ENCODE data around the gene KRT76. TPM values are rescaled to one million over a fixed set of nuclear protein-coding genes. Genes with fewer than 3 reads are reported as not detected.

The KRT76 gene
- polyA plus RNA-seq, 1 of the 3 experiments (the other 2 are of a cell fraction), result not detected

GRCh38 chr12:52815676-52816588, 38.8 kb upstream of the KRT76 start:
- no peak for DNase-seq
- no peak overlapping the region for H3K4me2 ChIP-seq
- H3K27me3 ChIP-seq (ENCODE audit: insufficient read depth), result peaks cover 43% of the 10 kb centered on the region
- no peaks in the 10 kb centered on the region for H3K9me3 ChIP-seq
- H3K4me1 ChIP-seq (ENCODE audit: control insufficient read depth in 1 of 2, insufficient read depth in 2 of 2, low read depth in 1 of 2, low read length in 1 of 2), result no peaks in the 10 kb centered on the region
- POLR2A ChIA-PET, result no interaction called here
- H3K27ac ChIP-seq (ENCODE audit: low read depth in 2 of 2, low read length in 1 of 2), result no peak overlapping the region
- no peaks in the 10 kb centered on the region for H4K20me1 ChIP-seq (ENCODE audit: insufficient read depth)
- TF ChIP-seq EP300 (IDR thresholded peaks at IDR 0.05; ENCODE audit: borderline replicate concordance in 1 of 2, low read depth in 1 of 2, low read length in 1 of 2), result no peak
- TF ChIP-seq ELF1 (IDR thresholded peaks at IDR 0.05), result no peak
- no peak for TF ChIP-seq REST (IDR thresholded peaks at IDR 0.05; ENCODE audit: low read depth, low read length)
- TF ChIP-seq MAX (IDR thresholded peaks at IDR 0.05; ENCODE audit: low read depth), result no peak
- H3K79me2 ChIP-seq (ENCODE audit: insufficient read depth), result no peaks in the 10 kb centered on the region
- no peaks in the 10 kb centered on the region for H3F3A ChIP-seq (replicated peaks; ENCODE audit: insufficient read depth)
- no peak overlapping the region for H3K9ac ChIP-seq
- CTCF ChIA-PET, result interaction anchor here (0.7 kb wide), 1 partner anchor 266 kb away, joined by 3 read pairs; no protein-coding TSS in a partner anchor
- no peak overlapping the region for H2AFZ ChIP-seq (ENCODE audit: low read depth)
- 34% methylated on average over 6 of the region's 9 CpGs for WGBS (ENCODE audit: low lambda C conversion rate)
- no peaks in the 10 kb centered on the region for H3K36me3 ChIP-seq (replicated peaks in 1 of 2; ENCODE audit: control insufficient read depth in 1 of 2, insufficient read depth in 2 of 2, low read length in 1 of 2)
- H3K9me2 ChIP-seq, result no peaks in the 10 kb centered on the region
- no peak overlapping the region for H3K4me3 ChIP-seq (ENCODE audit: low read depth in 2 of 2, low read length in 1 of 2)

GRCh38 chr12:52815161-52815560, 38.0 kb upstream of the KRT76 start:
- WGBS (ENCODE audit: low lambda C conversion rate), result 34% methylated on average over 4 of the region's 4 CpGs
- Histone ChIP-seq H3K9ac (no peak overlapping the region), H3K79me2 (ENCODE audit: insufficient read depth) (no peaks in the 10 kb centered on the region), H2AFZ (ENCODE audit: low read depth) (no peak overlapping the region), H3K36me3 (replicated peaks in 1 of 2; ENCODE audit: control insufficient read depth in 1 of 2, insufficient read depth in 2 of 2, low read length in 1 of 2) (no peaks in the 10 kb centered on the region), H3K27me3 (ENCODE audit: insufficient read depth) (peaks cover 35% of the 10 kb centered on the region), H3K9me3 (no peaks in the 10 kb centered on the region), H4K20me1 (ENCODE audit: insufficient read depth) (no peaks in the 10 kb centered on the region), H3K4me1 (ENCODE audit: control insufficient read depth in 1 of 2, insufficient read depth in 2 of 2, low read depth in 1 of 2, low read length in 1 of 2) (no peaks in the 10 kb centered on the region), H3F3A (replicated peaks; ENCODE audit: insufficient read depth) (no peaks in the 10 kb centered on the region), H3K27ac (ENCODE audit: low read depth in 2 of 2, low read length in 1 of 2) (no peak overlapping the region), H3K4me3 (ENCODE audit: low read depth in 2 of 2, low read length in 1 of 2) (no peak overlapping the region), H3K9me2 (no peaks in the 10 kb centered on the region), H3K4me2 (no peak overlapping the region)
- POLR2A ChIA-PET, result no interaction called here
- CTCF ChIA-PET, result no interaction called here
- no peak for DNase-seq
- TF ChIP-seq REST (IDR thresholded peaks at IDR 0.05; ENCODE audit: low read depth, low read length), result no peak
- no peak for TF ChIP-seq TEAD4 (IDR thresholded peaks at IDR 0.05; ENCODE audit: borderline replicate concordance, insufficient read depth)
- TF ChIP-seq NFIC (IDR thresholded peaks at IDR 0.05; ENCODE audit: borderline replicate concordance), result no peak
- TF ChIP-seq FOSL2 (IDR thresholded peaks at IDR 0.05; ENCODE audit: borderline replicate concordance, low read depth), result no peak
- TF ChIP-seq JUND (IDR thresholded peaks at IDR 0.05), result no peak
- no peak for TF ChIP-seq EP300 (IDR thresholded peaks at IDR 0.05; ENCODE audit: borderline replicate concordance in 1 of 2, low read depth in 1 of 2, low read length in 1 of 2)
- TF ChIP-seq FOXM1 (IDR thresholded peaks at IDR 0.05; ENCODE audit: low read depth), result no peak
- no peak for TF ChIP-seq CHD2 (IDR thresholded peaks at IDR 0.05; ENCODE audit: low read length, partially characterized antibody)
- TF ChIP-seq TAF1 (IDR thresholded peaks at IDR 0.05; ENCODE audit: borderline replicate concordance, low read depth, low read length), result no peak
- TF ChIP-seq FOXJ3 (CRISPR knock-in tag; IDR thresholded peaks at IDR 0.05), result no peak
- TF ChIP-seq USF1 (IDR thresholded peaks at IDR 0.05; ENCODE audit: borderline replicate concordance, low read depth), result no peak
- TF ChIP-seq RAD21 (IDR thresholded peaks at IDR 0.05; ENCODE audit: low read length), result no peak
- no peak for TF ChIP-seq SIN3A (IDR thresholded peaks at IDR 0.05; ENCODE audit: borderline replicate concordance, low read depth, low read length)
- no peak for TF ChIP-seq RFX5 (IDR thresholded peaks at IDR 0.05; ENCODE audit: low read length)
- TF ChIP-seq PBX3 (IDR thresholded peaks at IDR 0.05), result no peak

All from SK-N-SH (cell line).